ENCODE results near the gene GRP.
"Not testable (repeated sequence)": the region's sequence is repeated elsewhere in the genome, so short reads cannot be mapped to it uniquely, and the experiment has no call there.

GRP gene

DNA sequence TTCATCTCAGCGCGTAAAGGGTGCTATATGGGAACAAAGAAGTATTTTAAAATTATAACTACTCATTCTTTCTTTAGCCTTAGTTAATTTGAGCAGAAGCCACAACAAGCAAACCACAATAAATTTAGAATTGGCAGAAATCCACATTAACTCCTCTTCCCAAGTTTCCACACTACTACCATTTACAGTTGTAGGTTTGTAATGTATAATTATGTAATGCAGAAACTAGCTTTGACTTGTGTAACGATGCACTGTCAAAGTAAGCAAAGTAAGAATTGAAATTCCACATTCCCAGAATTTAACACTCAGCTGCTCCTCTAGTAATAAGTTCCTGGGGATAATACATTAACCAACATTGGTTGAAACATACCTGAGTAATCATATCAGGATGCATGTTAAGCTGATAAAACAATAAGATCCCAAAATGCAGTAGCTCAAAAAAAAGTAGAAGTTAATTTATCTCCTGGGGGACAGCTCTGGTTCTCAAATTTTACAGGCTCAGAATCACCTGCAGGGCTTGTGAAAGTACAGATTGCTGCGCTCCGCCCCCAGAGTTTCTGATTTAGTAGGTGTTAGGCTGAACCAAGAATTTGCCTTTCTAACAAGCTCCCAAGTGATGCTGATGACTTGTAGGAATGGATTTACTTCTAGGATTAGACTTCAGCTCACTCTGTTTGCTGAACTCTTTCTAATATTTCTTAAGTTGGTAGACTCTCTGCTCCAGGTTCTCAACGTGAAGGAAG, 9.9 kb downstream of the GRP start:
- DNase-seq (ENCODE audit: low spot score) = no peak

DNA sequence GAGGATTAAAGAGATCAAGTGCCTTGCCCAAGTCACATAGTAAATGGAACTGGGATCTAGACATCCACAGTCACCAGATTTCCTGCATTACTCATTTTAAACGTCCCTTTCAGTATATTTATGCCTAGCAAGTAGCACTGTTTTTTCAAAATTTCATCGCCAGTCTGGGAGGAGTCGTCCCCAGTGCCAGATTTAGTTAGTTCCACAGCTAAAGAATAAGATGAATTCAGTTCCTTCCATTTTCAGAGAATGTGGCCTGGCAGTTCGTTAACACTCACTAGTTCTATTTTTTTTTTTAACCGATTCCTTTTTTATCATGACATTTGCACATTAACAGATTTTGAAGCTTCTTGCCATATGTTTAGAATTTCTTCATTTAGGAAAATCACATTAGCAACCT, 11.2 kb downstream of the GRP start:
- DNase-seq (ENCODE audit: low spot score) = no peak

DNA sequence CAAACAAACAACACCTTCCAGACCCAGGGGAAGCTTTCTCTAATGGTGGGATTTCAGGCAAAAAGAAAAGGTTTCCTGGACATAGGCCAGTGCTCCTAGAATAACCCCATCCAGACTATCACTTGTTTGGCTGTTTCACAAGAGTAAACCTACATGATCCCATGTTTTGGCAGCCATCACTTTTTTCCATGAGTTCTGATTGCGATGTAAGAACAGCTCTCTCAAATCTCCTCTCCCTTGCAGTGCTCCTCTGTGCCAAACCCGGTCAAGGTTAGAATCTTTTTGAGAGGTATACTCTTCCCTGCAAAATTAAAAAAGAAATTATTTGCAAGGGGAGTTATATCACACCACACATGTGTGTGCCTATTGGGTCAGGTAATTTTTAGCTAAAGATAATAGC, 11.9 kb downstream of the GRP start:
- no peak for DNase-seq (ENCODE audit: low spot score)

DNA sequence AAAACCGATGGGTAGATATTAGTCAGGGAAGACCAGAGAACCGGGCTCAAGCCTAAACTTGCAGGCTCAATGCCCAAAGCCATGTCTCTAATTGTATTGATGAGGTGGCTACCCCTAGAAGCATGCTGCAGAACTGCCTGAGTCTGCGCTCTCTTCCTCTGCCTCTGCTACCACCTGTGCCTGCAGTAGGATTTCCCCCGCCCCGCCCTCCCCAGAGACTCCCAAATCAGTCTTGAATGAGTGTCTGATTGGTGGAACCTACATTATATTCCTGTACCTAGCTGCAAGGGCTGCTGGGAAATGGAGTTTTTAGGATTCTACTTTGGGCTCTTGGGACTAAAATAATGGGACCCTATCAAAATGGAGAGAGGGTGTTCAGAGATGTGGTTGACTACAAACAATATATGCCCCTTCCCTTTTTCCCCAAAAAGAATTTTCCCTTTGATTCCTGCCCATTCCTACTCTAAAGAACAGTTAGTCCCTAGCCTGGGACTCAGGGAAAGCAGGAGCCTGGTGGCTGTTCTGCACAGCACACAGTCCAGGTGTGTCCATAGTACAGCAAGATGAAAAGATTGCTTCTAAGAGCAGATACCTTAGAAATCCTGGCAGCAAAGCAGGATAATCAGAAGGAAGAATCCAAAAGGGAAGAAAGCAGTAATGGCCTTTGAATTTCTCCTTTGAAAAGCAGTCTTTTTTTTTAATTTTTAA, 12.5 kb downstream of the GRP start:
- no peak for DNase-seq (ENCODE audit: low spot score)

DNA sequence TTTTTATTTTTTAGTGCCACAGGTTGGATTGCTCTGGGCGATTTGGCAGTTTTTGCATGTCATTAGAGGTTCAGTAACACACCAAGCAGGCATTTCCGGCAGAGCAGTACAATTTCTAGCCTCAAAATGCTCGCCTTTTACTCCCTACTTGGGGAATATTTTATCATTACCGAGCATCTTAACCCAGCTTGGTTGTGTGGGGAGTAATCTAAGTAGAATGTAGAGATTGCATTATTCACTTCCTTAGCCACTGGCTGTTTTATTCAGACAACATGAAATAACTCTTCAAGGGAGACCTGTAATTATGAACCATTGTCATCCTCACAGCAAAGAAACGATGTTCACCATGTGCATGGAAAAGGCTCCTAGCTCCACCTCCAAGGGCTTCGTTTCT, 13.1 kb downstream of the GRP start:
- no peak for DNase-seq (ENCODE audit: low spot score)

DNA sequence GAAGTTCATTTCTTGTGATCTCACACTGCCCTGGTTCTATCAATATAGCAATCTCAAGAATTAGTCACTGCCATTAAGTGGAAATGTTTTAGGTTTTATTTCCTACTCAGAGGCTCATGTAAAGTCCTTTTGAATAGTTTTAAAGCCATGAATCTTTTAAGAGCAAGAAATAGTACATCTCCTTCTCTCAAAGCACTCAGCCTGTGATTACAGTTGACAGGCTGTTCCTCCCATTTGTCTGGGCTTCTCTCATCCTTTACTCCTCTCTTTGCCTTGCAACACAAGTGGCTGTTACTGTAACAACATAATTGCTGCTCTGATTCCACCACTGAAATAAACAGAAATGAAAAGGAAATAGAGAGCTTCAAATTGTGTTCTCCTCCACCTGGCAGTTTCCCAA, 18.4 kb downstream of the GRP start:
- no peak for DNase-seq (ENCODE audit: low spot score)

DNA sequence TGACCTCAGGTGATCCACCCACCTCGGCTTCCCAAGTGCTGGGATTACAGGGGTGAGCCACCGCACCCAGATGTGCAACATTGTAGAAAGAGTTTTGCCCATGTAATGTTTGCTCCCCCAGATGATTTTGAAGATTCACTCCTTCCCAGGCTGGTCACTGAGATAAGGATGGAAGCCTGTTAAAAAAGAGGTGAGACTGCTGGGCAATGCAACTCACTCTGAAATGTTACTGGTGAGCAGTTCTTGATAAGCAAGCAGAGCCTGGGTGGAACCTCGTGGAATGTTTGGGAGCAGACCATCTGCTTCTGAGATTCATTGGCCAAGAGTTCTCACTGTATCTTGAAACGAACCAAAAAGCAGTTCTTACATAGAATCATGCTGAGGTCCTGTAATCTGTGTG, 19.7 kb downstream of the GRP start:
- DNase-seq (ENCODE audit: low spot score) = no peak

DNA sequence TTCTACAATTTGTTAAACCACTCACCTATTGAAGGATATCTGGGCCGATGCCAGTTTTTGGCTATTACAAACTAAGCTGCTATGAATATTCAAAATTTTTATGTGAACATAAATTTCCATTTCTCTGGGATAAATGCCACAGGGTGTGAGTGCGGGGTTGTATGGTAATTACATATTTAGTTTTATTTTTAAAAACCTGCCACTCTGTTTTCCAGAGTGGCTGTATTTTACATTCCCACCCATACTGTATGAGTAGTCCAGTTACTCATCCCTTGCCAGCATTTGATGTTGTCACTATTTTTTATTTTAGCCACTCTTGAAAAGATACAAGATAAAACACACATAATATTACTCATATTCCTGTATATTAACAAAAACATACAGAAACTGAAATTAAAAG, 22.9 kb downstream of the GRP start:
- no peak for DNase-seq (ENCODE audit: low spot score)

DNA sequence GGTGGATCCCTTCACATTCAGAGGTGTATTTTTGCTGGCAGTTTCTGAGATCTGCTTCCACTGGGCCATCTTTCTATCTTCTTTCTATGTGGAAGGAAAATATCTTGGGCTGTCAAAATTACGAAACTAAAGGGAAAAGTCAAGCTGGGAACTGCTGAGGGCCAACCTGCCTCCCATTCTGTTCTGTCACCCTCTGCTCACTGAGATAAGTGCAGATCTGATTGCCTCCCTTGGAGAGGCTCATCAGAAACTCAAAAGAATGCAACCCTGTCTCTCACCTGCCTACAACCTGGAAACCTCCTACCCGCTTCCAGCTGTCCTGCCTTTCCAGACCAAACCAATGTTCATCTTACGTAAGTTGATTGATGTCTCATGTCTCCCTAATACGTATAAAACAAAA, 26.8 kb downstream of the GRP start:
- DNase-seq (ENCODE audit: low spot score) = no peak

DNA sequence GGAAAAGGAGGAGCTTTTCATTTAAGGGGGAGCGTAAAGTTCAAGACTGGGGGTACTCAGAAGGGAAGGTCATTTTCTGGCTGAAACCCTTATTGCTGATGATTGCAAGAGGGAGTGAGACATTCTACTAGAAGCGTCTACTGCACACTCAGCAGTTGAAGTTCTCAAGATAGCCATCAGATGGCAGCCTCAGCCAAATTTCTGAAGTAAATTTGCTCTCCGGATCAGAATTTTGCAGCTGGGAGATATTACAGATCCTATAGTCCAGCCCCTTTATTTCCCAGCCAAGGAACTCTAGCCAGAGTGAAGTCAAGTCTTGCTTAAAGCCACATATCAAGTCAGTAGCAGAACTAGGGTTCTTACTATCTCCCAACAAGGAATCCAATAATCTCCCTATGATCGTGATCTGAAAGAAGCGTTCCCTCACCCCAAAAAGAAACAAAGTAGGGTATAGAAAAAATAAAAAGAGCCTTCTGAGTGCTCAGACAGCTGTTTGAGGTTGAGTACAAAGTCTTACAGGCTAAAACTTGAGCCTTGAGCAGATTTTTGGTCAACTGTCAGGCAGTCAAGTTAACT, 29.3 kb downstream of the GRP start:
- peak; percentile 61 for DNase-seq (ENCODE audit: low spot score)

DNA sequence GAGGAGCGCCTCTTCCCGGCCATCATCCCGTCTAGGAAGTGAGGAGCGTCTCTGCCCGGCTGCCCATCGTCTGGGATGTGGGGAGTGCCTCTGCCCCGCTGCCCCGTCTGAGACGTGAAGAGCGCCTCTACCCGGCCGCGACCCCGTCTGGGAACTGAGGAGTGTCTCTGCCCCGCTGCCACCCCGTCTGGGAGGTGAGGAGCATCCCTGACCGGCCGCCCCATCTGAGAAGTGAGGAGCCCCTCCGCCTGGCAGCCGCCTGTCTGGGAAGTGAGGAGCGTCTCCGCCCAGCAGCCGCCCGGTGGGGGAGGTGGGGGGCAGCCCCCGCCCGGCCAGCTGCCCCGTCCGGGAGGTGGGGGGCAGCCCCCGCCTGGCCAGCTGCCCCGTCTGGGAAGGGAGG, 35.5 kb downstream of the GRP start:
- DNase-seq (ENCODE audit: low spot score) = not testable (repeated sequence)

DNA sequence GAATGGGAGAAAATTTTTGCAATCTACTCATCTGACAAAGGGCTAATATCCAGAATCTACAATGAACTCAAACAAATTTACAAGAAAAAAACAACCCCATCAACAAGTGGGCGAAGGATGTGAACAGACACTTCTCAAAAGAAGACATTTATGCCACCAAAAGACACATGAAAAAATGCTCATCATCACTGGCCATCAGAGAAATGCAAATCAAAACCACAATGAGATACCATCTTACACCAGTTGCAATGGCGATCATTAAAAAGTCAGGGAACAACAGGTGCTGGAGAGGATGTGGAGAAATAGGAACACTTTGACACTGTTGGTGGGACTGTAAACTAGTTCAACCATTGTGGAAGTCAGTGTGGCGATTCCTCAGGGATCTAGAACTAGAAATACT, 41.9 kb downstream of the GRP start:
- DNase-seq (ENCODE audit: low spot score) = not testable (repeated sequence)

DNA sequence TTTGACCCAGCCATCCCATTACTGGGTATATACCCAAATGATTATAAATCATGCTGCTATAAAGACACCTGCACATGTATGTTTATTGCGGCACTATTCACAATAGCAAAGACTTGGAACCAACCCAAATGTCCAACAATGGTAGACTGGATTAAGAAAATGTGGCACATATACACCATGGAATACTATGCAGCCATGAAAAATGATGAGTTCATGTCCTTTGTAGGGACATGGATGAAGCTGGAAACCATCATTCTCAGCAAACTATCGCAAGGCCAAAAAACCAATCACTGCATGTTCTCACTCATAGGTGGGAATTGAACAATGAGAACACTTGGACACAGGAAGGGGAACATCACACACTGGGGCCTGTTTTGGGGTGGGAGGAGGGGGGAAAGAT, 42.3 kb downstream of the GRP start:
- not testable (repeated sequence) for DNase-seq (ENCODE audit: low spot score)

DNA sequence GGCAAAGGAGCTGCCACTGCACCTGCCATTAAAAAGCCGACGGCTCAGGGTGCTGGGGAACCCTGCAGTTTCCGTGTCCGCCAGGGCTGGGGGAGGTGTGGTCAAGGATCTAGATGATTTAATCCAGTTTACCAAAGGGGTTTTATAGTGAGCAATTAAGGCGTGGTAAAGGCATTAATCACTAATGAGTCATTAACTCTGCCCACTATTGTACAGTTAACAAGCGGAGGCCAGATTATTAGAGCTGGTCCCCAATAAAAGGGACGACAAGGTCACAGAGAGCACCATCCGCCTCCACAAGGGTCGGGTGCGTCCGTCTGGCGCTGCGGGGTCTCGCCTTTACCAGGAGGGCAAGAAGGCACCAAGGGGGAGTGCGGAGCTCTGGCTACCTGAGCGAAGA, 43.7 kb downstream of the GRP start:
- no peak for DNase-seq (ENCODE audit: low spot score)

DNA sequence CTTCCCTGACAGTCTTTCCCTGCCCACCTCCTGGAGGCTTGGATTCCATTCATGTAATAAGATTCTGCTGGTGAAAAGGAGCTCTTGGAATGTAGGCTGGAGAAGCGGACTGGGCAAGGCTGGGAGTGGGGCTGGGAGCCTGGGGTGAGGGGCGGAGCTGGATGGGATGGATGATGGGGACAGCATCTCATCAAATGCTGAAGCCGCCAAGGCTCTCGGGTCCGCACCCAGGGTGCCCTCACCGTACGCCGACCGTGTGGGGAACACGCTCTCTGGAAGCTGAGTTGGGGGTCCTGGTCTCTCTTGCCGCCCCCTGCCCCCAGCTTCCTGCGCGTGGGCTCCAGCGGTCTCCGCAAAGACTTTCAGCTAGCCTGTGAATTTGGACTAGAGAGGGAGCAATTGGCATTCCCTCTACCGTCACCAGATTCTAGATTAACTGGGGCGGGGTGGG, 44.2 kb downstream of the GRP start:
- DNase-seq (ENCODE audit: low spot score) = no peak

DNA sequence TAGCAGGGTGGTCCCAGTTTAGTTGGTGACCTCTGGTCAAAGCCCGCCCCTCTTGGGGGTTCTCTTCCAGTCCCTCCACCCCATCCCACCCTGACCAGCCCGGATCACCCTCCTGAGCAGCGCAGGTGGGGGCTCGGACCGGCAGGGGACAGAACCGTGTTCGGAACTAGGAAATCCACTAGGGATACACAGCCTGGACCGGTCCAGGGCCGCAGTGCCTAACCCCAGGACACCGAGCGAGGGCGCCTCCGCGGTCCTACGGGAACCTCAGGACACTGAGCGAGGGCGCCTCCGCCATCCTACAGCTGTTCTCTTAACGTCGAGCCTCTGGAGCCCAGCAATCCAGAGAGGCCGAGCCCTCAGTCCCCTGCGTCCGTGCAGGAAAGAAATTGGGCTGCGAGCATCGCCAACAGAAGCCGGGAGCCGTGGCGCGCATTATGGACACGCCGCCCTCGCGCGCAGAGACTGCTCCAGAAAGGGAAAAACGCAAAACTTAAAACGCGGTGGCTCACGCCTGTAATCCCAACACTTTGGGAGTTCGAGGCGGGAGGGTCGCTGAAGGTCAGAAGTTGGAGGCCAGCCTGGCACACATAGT, 44.8 kb downstream of the GRP start:
- no peak for DNase-seq (ENCODE audit: low spot score)

DNA sequence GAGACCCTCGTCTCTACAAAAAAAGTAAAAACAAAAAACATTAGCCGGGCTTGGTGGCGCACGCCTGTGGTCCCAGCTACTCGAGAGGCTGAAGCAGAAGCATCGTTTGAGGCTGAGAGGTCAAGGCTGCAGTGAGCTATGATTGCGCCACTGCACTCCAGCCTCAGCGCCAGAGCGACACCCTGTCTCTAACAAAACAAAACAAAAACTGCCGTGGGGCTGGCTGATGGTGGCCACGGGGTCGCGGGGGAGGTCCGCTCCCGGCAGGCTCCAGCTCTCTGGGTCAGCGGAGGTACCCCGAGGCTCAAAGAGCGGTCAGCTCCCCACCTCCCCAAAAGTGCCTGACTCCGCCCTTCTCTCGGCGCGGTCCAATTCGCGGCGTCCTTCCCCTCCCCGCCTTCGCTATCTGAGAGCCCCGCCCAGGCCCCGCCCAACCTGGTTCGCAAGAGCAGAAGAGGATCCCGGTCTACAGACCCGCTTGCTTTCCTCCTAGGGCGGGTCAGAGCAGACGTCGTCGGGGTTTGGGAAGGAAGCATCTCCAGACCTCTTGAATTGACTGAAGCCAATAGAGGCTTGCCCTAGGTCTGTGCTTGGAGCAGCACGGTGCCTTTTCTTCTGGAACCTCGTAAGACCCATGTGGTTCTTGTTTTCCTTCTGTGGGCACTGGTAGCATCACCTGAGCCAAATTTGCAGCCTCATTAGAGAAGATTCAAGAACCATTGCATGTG, 45.5 kb downstream of the GRP start:
- DNase-seq (ENCODE audit: low spot score) = no peak

DNA sequence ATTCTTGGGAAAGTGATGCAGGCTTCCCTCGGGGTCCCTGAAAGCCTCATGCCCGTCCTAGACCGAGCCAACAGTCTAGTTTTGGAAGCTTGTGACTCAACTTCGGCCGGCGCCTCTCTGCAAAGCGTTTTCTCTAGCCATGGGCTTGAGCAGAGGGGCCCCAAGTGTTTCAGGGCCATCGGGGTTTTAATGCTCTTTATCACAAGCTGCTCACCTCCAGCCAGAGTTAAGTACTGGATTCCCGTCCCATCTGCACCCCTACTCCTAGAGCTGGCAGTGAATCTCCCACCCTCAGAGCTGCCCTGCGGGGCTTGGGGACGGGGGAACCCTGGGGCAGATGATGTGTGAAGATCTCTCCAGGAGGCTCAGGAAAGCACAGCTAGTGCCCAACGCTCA, 46.0 kb downstream of the GRP start:
- DNase-seq (ENCODE audit: low spot score) = no peak

DNA sequence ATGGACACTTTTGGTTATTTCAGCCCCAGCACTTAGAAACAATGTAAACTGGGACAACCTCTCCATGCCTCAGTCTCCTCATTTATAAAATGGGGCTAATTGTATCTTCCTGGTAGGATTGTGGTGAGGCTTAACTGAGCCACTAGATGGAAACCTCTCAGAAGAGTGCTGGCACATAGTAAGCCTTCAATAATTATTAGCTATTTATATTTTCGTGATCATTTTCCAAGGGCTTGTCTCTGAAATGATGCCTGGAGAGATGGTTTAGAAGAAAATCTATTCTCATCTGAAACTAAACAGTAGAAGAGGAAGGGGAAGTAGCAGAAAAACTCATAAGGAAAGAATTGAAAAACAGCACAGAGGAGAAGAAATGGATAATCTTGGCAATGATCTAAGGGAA, 46.5 kb downstream of the GRP start:
- no peak for DNase-seq (ENCODE audit: low spot score)

DNA sequence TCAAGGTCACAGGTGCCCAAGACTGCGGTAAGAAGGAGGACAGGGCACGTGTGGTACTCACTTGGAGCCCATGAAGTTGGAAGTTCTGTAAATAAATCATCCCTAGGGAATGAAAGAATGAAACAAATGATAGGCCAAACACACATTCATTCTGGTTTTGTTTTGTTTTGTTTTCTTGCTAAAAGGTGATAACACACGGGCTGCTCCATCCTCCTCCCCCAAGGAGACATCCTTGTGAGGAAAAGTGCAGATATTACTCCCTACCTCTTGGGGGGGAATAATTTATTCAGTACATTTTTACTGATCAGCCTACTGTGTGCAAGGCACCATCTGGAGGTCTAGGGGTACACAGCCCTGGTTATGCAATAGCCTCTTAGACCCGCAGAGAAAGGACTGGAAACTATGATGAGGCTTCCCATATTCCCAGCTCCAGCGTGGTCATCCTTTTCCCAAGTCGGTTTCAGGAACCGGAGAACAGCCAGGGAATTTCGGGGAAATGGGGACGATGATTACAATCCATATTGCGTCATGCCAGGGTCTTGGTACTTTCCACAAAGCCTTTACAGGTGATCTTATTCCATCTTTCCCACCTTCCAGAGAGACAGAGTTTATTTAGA, 47.0 kb downstream of the GRP start:
- DNase-seq (ENCODE audit: low spot score) = no peak

DNA sequence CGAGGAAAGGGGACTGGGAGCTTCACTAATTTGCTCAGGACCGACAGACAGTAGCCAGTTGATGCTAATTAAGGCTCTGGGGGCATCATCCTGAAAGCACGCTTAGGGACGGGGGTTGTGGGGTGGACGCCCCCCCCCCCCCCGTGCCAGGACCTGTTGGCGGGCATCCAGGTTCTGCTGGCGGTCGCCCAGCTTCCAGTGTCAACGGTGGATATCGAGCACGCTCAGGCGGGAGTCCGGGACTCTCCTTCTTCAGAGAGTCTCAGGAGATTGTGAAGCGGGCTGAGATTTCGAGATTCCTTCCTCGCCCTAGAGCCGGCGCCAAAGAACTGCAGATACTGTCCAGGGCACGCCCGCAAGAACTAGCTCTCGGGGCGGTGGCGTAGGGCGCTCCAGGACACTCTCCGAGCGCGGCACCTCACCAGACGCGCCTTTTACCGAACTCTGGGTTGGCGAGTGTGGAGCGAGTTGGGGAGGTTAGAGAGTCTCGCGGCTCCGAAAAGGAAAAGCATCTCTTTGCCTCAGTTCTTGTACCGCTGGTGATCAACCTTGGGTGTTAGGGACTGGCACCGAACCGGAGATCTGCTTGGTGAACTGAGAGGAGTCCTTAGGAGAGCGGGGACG, 47.7 kb downstream of the GRP start:
- DNase-seq (ENCODE audit: low spot score) = no peak
